H1 (cell line): ENCODE data around the gene GNAO1. TPM values are rescaled to one million over a fixed set of nuclear protein-coding genes. Genes with fewer than 3 reads are reported as not detected.

ENCODE experiments used
- CTCF ChIA-PET: fragments of 300-600 bp; sonication (Branson Sonifier 250); formaldehyde crosslinking; loops from one replicate; lab custom pipeline; 2021; ENCODE audit not compliant: partially characterized antibody; lab: Charles Lee
- POLR2A ChIA-PET: fragments of 300-600 bp; sonication (Branson Sonifier 250); formaldehyde crosslinking; loops from one replicate; lab custom pipeline; 2021; ENCODE audit warnings: inconsistent platforms; ENCODE audit not compliant: partially characterized antibody; lab: Charles Lee
- DNase-seq, 2 experiments: peaks; one replicate each; pipeline versions ENCODE4 v3.0.0 to v3.0.0-alpha.2; 2010 to 2022; ENCODE audit warnings: low spot score in 2 of 2, low read depth in 1 of 2, mixed read lengths in 1 of 2
- FAIRE-seq: peaks from 2 replicates; lab custom pipeline; 2011; peaks lifted over from hg19 to GRCh38; lab: Jason Lieb, UNC
- H2AFZ ChIP-seq: 2 replicates; pipeline ENCODE4 v1.8.1; 2012; ENCODE audit warnings: low read length, inconsistent platforms
- H2AK5ac ChIP-seq: 2 replicates; pipeline ENCODE4 v1.6.1; 2013; ENCODE audit warnings: low read depth, low read length
- H2BK120ac ChIP-seq: replicated peaks from 2 replicates; pipeline ENCODE3; 2013; ENCODE audit warnings: low read depth, low read length, inconsistent platforms
- H2BK12ac ChIP-seq: 2 replicates; pipeline ENCODE4 v1.6.1; 2013; ENCODE audit warnings: low read depth, low read length
- H2BK15ac ChIP-seq: 2 replicates; pipeline ENCODE4 v1.6.1; 2013; ENCODE audit warnings: low read length
- H2BK20ac ChIP-seq: 2 replicates; pipeline ENCODE4 v1.6.1; 2013; ENCODE audit warnings: low read length
- H2BK5ac ChIP-seq: 2 replicates; pipeline ENCODE4 v1.6.1; 2013; ENCODE audit warnings: low read depth, low read length
- H3K14ac ChIP-seq: 2 replicates; pipeline ENCODE4 v1.6.1; 2013; ENCODE audit warnings: inconsistent platforms; ENCODE audit not compliant: insufficient read length
- H3K18ac ChIP-seq: 2 replicates; pipeline ENCODE4 v1.6.1; 2013; ENCODE audit warnings: low read length; ENCODE audit errors: extremely low read depth
- H3K23ac ChIP-seq: 2 replicates; pipeline ENCODE4 v1.6.1; 2013; ENCODE audit warnings: inconsistent platforms; ENCODE audit not compliant: insufficient read length
- H3K23me2 ChIP-seq: 2 replicates; pipeline ENCODE4 v1.6.1; 2013; ENCODE audit warnings: low read depth, low read length
- H3K27ac ChIP-seq: 2 replicates; pipeline ENCODE4 v1.6.1; 2011; ENCODE audit warnings: low read depth, low read length, inconsistent platforms
- H3K27me3 ChIP-seq, 4 experiments: replicated peaks in 1 of 4; 1 replicate in 1 of 4; 2 replicates in 3 of 4; pipeline versions ENCODE4 v1.6.1 to v1.8.1; 2011 to 2013; ENCODE audit warnings: low read length in 3 of 4, mild to moderate bottlenecking in 3 of 4, inconsistent platforms in 2 of 4, mixed read lengths in 2 of 4, moderate library complexity in 1 of 4; ENCODE audit not compliant: control insufficient read depth in 3 of 4, insufficient read depth in 3 of 4; ENCODE audit errors: extremely low read depth in 1 of 4
- H3K36me3 ChIP-seq, 4 experiments: 2 replicates each; pipeline versions ENCODE4 v1.6.1 to v1.8.1; 2011 to 2013; ENCODE audit warnings: mild to moderate bottlenecking in 4 of 4, low read length in 3 of 4, moderate library complexity in 2 of 4, control low read depth in 1 of 4, inconsistent platforms in 1 of 4; ENCODE audit not compliant: insufficient read depth in 4 of 4, control insufficient read depth in 2 of 4
- H3K4ac ChIP-seq: replicated peaks from 2 replicates; pipeline ENCODE3; 2013; ENCODE audit warnings: low read length, low read depth, mixed read lengths, inconsistent platforms; ENCODE audit not compliant: insufficient read length
- H3K4me1 ChIP-seq, 4 experiments: replicated peaks in 1 of 4; 1 replicate in 1 of 4; 2 replicates in 3 of 4; pipeline versions ENCODE4 v1.6.1 to v1.8.1; 2011 to 2013; ENCODE audit warnings: low read length in 3 of 4, inconsistent platforms in 2 of 4, mixed read lengths in 1 of 4; ENCODE audit not compliant: insufficient read depth in 4 of 4, control insufficient read depth in 3 of 4
- H3K4me2 ChIP-seq, 2 experiments: 2 replicates each; pipeline versions ENCODE4 v1.6.1 to v1.8.1; 2011 to 2013; ENCODE audit warnings: low read depth in 2 of 2, low read length in 2 of 2, control low read depth in 1 of 2, inconsistent platforms in 1 of 2, mild to moderate bottlenecking in 1 of 2; ENCODE audit not compliant: insufficient read depth in 1 of 2
- H3K4me3 ChIP-seq, 4 experiments: fragments of 200-600, 300-600 bp in 1 of 4; sonication (generic), shearing (Covaris generic), sonication (Bioruptor Twin) in 1 of 4; 2 replicates each; pipeline versions ENCODE4 v1.5.1 to v1.8.1; 2011 to 2016; ENCODE audit warnings: low read length in 4 of 4, low read depth in 3 of 4, control low read depth in 2 of 4, inconsistent platforms in 2 of 4, mild to moderate bottlenecking in 2 of 4, mixed read lengths in 1 of 4, moderate library complexity in 1 of 4; ENCODE audit not compliant: insufficient read depth in 2 of 4; ENCODE audit errors: extremely low read depth in 1 of 4
- H3K56ac ChIP-seq: replicated peaks from 2 replicates; pipeline ENCODE3; 2013; ENCODE audit warnings: low read depth, mild to moderate bottlenecking, mixed read lengths, low read length, inconsistent platforms; ENCODE audit not compliant: insufficient read length
- H3K79me1 ChIP-seq: 2 replicates; pipeline ENCODE4 v1.6.1; 2013; ENCODE audit warnings: low read depth, low read length, control low read depth
- H3K79me2 ChIP-seq, 2 experiments: 2 replicates each; pipeline versions ENCODE4 v1.6.1 to v1.8.1; 2012 to 2013; ENCODE audit warnings: low read length in 2 of 2, mild to moderate bottlenecking in 2 of 2, inconsistent platforms in 1 of 2; ENCODE audit not compliant: insufficient read depth in 2 of 2, control insufficient read depth in 1 of 2
- H3K9ac ChIP-seq, 4 experiments: replicated peaks in 1 of 4; 1 replicate in 1 of 4; 2 replicates in 3 of 4; pipeline versions ENCODE4 v1.6.1 to v1.8.1; 2011 to 2013; ENCODE audit warnings: low read depth in 3 of 4, low read length in 3 of 4, control low read depth in 2 of 4, mild to moderate bottlenecking in 2 of 4, moderate library complexity in 2 of 4, inconsistent platforms in 1 of 4; ENCODE audit errors: extremely low read depth in 1 of 4
- H3K9me3 ChIP-seq, 2 experiments: 2 replicates each; pipeline versions ENCODE4 v1.6.1 to v1.8.1; 2012 to 2013; ENCODE audit warnings: mild to moderate bottlenecking in 2 of 2, moderate library complexity in 2 of 2, control low read depth in 1 of 2, inconsistent platforms in 1 of 2, low read depth in 1 of 2, low read length in 1 of 2, mixed read lengths in 1 of 2; ENCODE audit not compliant: insufficient read depth in 2 of 2
- H4K20me1 ChIP-seq, 2 experiments: replicated peaks in 1 of 2; 2 replicates each; pipeline versions ENCODE3 to v1.8.1; 2011 to 2013; ENCODE audit warnings: inconsistent platforms in 2 of 2, low read length in 2 of 2, mild to moderate bottlenecking in 1 of 2; ENCODE audit not compliant: insufficient read depth in 2 of 2, control insufficient read depth in 1 of 2
- H4K5ac ChIP-seq: 2 replicates; pipeline ENCODE4 v1.6.1; 2013; ENCODE audit warnings: low read length, low read depth, mixed read lengths, inconsistent platforms; ENCODE audit not compliant: insufficient read length
- H4K8ac ChIP-seq: 2 replicates; pipeline ENCODE4 v1.8.0; 2013; ENCODE audit warnings: mild to moderate bottlenecking, moderate library complexity, low read length, inconsistent platforms; ENCODE audit not compliant: insufficient read depth; ENCODE audit errors: extremely low read depth
- H4K91ac ChIP-seq: replicated peaks from 2 replicates; pipeline ENCODE3; 2013; ENCODE audit warnings: low read length, mixed read lengths, inconsistent platforms; ENCODE audit not compliant: insufficient read length
- BACH1 ChIP-seq: IDR thresholded peaks from 2 replicates; pipeline ENCODE4 v1.6.1; 2012; ENCODE audit warnings: low read length, improper control_type of control experiment
- CHD1 ChIP-seq: IDR thresholded peaks from 2 replicates; pipeline ENCODE4 v1.6.1; 2012; ENCODE audit warnings: low read depth, low read length, improper control_type of control experiment
- CHD2 ChIP-seq: IDR thresholded peaks from 2 replicates; pipeline ENCODE4 v1.6.1; 2012; ENCODE audit warnings: low read length, improper control_type of control experiment
- EP300 ChIP-seq, 2 experiments: IDR thresholded peaks; 1 replicate in 1 of 2; 2 replicates in 1 of 2; pipeline ENCODE4 v1.6.1; 2011 to 2012; ENCODE audit warnings: low read depth in 2 of 2, low read length in 2 of 2, mild to moderate bottlenecking in 2 of 2, borderline replicate concordance in 1 of 2, inconsistent platforms in 1 of 2, moderate library complexity in 1 of 2
- KDM1A ChIP-seq: fragments of 200-600, 300-600 bp; sonication (generic); IDR thresholded peaks from 2 replicates; pipeline ENCODE4 v1.7.1; 2016; ENCODE audit warnings: mild to moderate bottlenecking, low read length, borderline replicate concordance
- RAD21 ChIP-seq, 2 experiments: IDR thresholded peaks in 1 of 2; conservative IDR thresholded peaks in 1 of 2; 2 replicates each; pipeline ENCODE4 v1.6.1; 2011; ENCODE audit warnings: low read depth in 2 of 2, low read length in 2 of 2, improper control_type of control experiment in 1 of 2, inconsistent platforms in 1 of 2, mild to moderate bottlenecking in 1 of 2, moderate library complexity in 1 of 2
- SP4 ChIP-seq: IDR thresholded peaks from 2 replicates; pipeline ENCODE4 v1.6.1; 2012; ENCODE audit warnings: low read length, inconsistent platforms
- TBP ChIP-seq: IDR thresholded peaks from 2 replicates; pipeline ENCODE4 v1.6.1; 2011; ENCODE audit warnings: low read depth, low read length, improper control_type of control experiment
- WGBS, 2 experiments: shearing (Covaris generic) in 1 of 2; methylation state at CpG; one replicate each; pipeline versions ENCODE4 v1.1.6 to v1.1.7; 2013 to 2015; ENCODE audit warnings: low lambda C conversion rate in 2 of 2, mixed read lengths in 2 of 2, inconsistent platforms in 1 of 2, low coverage in 1 of 2, missing lambda C conversion rate in 1 of 2; ENCODE audit not compliant: insufficient replicate concordance in 2 of 2, insufficient coverage in 1 of 2, insufficient read length in 1 of 2; ENCODE audit errors: extremely low coverage in 1 of 2, missing lambda C conversion rate in 1 of 2; 5-methylcytosine and 5-hydroxymethylcytosine counted together
- polyA plus RNA-seq, 7 experiments: library from polyadenylated mRNA; depleted of rRNA in 3 of 7; stranded (reverse) in 5 of 7; unstranded in 2 of 7; fragments of >200 nt in 5 of 7; fragments of 200-250 nt in 2 of 7; gene quantifications; 1 replicate in 5 of 7; 2 replicates in 1 of 7; 4 replicates in 1 of 7; pipeline versions ENCODE4 v1.2.1 to v1.2.3, GENCODE V29; 2011 to 2013; ENCODE audit warnings: missing spikeins in 2 of 7, mixed read lengths in 2 of 7
- total RNA-seq: library from RNA; stranded (reverse); fragmentation: NEBNext Ultra II Directional; extraction: Animal tissue kit (Norgen Biotek cat#: 25700); gene quantifications from 2 replicates; pipeline ENCODE4 v1.2.1, GENCODE V29; 2021
- TF ChIP-seq, protein P1 (sequence below), 3 experiments: IDR thresholded peaks; 1 replicate in 2 of 3; 2 replicates in 1 of 3; pipeline versions ENCODE4 v1.5.1 to v1.6.1; 2011; ENCODE audit warnings: low read length in 3 of 3, mild to moderate bottlenecking in 3 of 3, inconsistent platforms in 2 of 3, low read depth in 1 of 3, moderate library complexity in 1 of 3; ENCODE audit not compliant: insufficient read depth in 1 of 3; ENCODE audit errors: control extremely low read depth in 1 of 3
- TF ChIP-seq, protein P2 (sequence below): IDR thresholded peaks from 2 replicates; pipeline ENCODE4 v1.6.1; 2012; ENCODE audit warnings: inconsistent platforms

GNAO1 gene
- total and polyA plus RNA-seq, 2 of the 8 experiments (the other 6 are each of a cell fraction or from before 2014, with no cell fraction given): 6.7 to 34.4 TPM

DNA sequence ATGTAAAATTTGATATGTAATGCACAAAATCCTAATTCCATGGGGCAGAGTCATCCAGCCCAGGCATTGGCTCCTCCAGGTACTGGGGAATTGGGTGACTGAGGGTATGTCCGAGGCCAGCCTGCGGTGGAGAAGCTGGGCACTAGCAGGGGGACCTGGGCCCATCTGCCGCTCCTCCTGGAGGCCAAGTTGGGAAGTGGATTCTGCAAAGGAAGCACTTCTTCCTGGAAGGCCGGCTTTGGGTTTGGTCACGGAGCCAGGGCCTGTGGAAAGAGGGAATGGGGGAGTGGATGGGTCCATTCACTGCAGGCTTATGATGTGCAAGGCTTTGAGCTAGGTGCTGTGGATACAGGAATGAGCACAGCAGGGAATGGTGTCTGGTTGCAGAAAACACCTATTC, 85.8 kb downstream of the GNAO1 start:
- Histone ChIP-seq H4K5ac (no peak overlapping the region), H2BK15ac (no peak overlapping the region), H2BK12ac (peak overlapping the region; percentile 44; the same call in 1 of the 2 replicates), H2BK20ac (no peak overlapping the region), H2AK5ac (no peak overlapping the region), H3K4me2 (no peak overlapping the region), H3K4ac (no peak overlapping the region), H2BK120ac (no peak overlapping the region), H3K27me3 (no peaks in the 10 kb centered on the region), H3K4me3 (no peak overlapping the region), H2BK5ac (0 out of 2 replicates have a peak overlapping the region, but pooled peaks have one; percentile 37), H3K36me3 (peaks cover 0 to 5% (median 0%) of the 10 kb centered on the region in 4 experiments; a peak in 1 of 8 replicates), H3K27ac (no peak overlapping the region), H3K14ac (no peak overlapping the region), H3K9ac (no peak overlapping the region), H3K9me3 (peaks cover 0 to 12% of the 10 kb centered on the region in 2 experiments; a peak in 3 of 4 replicates), H3K23ac (no peak overlapping the region), H3K18ac (0 out of 2 replicates have a peak overlapping the region, but pooled peaks have one; percentile 34), H3K79me1 (no peaks in the 10 kb centered on the region; the same call in 1 of the 2 replicates), H3K79me2 (no peaks in the 10 kb centered on the region), H3K56ac (no peak overlapping the region), H3K4me1 (peaks cover 0 to 21% (median 18%) of the 10 kb centered on the region in 4 experiments; a peak in 6 of 7 replicates), H4K20me1 (no peaks in the 10 kb centered on the region), H4K8ac (no peak overlapping the region), H4K91ac (peak overlapping the region; percentile 75), H3K23me2 (no peaks in the 10 kb centered on the region), H2AFZ (no peak overlapping the region)
- ChIA-PET CTCF (interaction anchor here (0.6 to 6.6 kb wide), 21 partner anchors 10 to 1449 kb away, joined by 3 to 70 read pairs (median 5); no protein-coding TSS in a partner anchor), POLR2A (interaction anchor here (0.7 to 1.0 kb wide), 2 partner anchors 12 to 16 kb away, joined by 4 read pairs; no protein-coding TSS in a partner anchor)
- DNase-seq (peak in 1 of 2 experiments; percentile 78), FAIRE-seq (peak; percentile 69)
- WGBS, 2 experiments: 50% methylated on average over 5 of the region's 5 CpGs; no CpG with 5 or more reads in 1 of the 2 experiments
- TF ChIP-seq EP300 (IDR thresholded peaks at IDR 0.05; ENCODE audit: borderline replicate concordance in 1 of 2, low read depth in 2 of 2, low read length in 2 of 2) (no peak), CHD2 (no peak), RAD21 (IDR thresholded peaks at IDR 0.05 in 1 of 2, conservative IDR thresholded peaks at IDR 0.05 in 1 of 2; ENCODE audit: low read depth in 2 of 2, low read length in 2 of 2) (peak; percentile 65 to 75), SP4 (no peak), KDM1A (no peak), CHD1 (no peak), TBP (peak; percentile 75; the same call in 1 of the 2 replicates), BACH1 (no peak)
- TF ChIP-seq, protein P1, sequence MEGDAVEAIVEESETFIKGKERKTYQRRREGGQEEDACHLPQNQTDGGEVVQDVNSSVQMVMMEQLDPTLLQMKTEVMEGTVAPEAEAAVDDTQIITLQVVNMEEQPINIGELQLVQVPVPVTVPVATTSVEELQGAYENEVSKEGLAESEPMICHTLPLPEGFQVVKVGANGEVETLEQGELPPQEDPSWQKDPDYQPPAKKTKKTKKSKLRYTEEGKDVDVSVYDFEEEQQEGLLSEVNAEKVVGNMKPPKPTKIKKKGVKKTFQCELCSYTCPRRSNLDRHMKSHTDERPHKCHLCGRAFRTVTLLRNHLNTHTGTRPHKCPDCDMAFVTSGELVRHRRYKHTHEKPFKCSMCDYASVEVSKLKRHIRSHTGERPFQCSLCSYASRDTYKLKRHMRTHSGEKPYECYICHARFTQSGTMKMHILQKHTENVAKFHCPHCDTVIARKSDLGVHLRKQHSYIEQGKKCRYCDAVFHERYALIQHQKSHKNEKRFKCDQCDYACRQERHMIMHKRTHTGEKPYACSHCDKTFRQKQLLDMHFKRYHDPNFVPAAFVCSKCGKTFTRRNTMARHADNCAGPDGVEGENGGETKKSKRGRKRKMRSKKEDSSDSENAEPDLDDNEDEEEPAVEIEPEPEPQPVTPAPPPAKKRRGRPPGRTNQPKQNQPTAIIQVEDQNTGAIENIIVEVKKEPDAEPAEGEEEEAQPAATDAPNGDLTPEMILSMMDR (IDR thresholded peaks at IDR 0.05; ENCODE audit: control extremely low read depth in 1 of 3, insufficient read depth in 1 of 3, low read depth in 1 of 3, low read length in 3 of 3): peak; percentile 70 to 84 (median 78)
- TF ChIP-seq, protein P2, sequence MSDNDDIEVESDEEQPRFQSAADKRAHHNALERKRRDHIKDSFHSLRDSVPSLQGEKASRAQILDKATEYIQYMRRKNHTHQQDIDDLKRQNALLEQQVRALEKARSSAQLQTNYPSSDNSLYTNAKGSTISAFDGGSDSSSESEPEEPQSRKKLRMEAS: no peak
